OCI-LY3 (cell line): Measurements from ENCODE around the gene CKAP5.

Experiments used
- EZH2phosphoT487 ChIP-seq: fragments of 200-600 bp; shearing (Covaris generic); IDR thresholded peaks from 2 replicates; pipeline ENCODE4 v1.6.1; 2018; ENCODE audit warnings: antibody characterized with exemption, mixed run types, low read depth
- TF ChIP-seq, protein P1 (sequence below): fragments of 200-600, 300-600 bp; sonication (generic); IDR thresholded peaks from 2 replicates; pipeline ENCODE4 v1.5.1; 2014; ENCODE audit warnings: antibody characterized with exemption, low read length, low read depth

GRCh38 chr11:46728659-46729040, 117.4 kb downstream of the CKAP5 start:
- TF ChIP-seq, protein P1, sequence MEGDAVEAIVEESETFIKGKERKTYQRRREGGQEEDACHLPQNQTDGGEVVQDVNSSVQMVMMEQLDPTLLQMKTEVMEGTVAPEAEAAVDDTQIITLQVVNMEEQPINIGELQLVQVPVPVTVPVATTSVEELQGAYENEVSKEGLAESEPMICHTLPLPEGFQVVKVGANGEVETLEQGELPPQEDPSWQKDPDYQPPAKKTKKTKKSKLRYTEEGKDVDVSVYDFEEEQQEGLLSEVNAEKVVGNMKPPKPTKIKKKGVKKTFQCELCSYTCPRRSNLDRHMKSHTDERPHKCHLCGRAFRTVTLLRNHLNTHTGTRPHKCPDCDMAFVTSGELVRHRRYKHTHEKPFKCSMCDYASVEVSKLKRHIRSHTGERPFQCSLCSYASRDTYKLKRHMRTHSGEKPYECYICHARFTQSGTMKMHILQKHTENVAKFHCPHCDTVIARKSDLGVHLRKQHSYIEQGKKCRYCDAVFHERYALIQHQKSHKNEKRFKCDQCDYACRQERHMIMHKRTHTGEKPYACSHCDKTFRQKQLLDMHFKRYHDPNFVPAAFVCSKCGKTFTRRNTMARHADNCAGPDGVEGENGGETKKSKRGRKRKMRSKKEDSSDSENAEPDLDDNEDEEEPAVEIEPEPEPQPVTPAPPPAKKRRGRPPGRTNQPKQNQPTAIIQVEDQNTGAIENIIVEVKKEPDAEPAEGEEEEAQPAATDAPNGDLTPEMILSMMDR = no peak
- no peak for TF ChIP-seq EZH2phosphoT487
